ENCODE data around the gene KIRREL1. TPM values are rescaled to one million over a fixed set of nuclear protein-coding genes. Genes with fewer than 3 reads are reported as not detected.

KIRREL1 gene
- total and polyA plus RNA-seq, 4 experiments from 2014 or later = not detected

DNA sequence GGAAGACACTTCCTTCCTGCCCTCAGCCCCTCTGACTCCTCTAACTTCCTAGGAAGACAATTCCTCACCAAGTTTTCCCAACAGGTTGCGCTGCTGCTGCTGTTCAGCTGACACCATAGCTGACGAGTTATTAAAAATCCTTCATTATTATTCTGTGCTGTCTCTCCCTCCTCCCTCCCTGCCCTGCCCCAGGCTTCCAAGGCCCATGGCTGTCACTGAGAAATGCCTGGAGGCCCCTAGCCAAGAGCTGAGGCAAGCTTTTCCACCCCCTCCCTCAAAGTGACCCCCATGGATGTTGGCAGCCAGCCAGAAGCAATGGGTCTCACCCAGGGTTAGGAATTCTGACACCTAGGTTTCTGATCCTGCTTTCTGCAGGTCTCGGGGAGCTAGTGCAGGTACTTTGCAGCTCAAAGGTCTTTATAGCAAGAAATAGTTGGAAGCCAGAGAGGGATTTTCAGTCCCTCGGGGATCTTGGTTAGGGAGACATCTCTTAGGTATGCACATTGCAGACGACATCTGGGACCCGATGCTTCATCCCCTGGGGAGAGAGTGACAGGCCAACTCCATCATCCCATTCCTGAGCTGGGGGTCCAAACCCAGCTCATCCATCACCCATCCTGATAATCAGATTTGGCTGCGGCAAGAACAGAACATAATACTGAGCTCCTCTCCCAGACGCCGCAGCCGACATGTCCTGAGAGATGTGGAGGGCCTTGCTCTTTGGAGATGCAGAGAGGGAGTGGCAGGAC is 65.0 kb downstream of the KIRREL1 start:
- intact Hi-C loops (cut with micrococcal nuclease) = no loop called here
- no peak for DNase-seq
- ChIA-PET POLR2A (ENCODE audit: partially characterized antibody) (no interaction called here), CTCF (ENCODE audit: partially characterized antibody) (no interaction called here)
- no peak overlapping the region for H3K4me3 Mint-ChIP-seq
- Histone ChIP-seq H3K36me3 (ENCODE audit: insufficient read depth, low read length) (no peaks in the 10 kb centered on the region), H3K4me3 (ENCODE audit: low read length in 2 of 2) (no peak overlapping the region), H3K4me1 (ENCODE audit: insufficient read depth, low read length) (no peaks in the 10 kb centered on the region), H3K27ac (ENCODE audit: low read depth, low read length) (no peak overlapping the region), H3K27me3 (ENCODE audit: insufficient read depth, low read length) (no peaks in the 10 kb centered on the region), H3K9me3 (ENCODE audit: control insufficient read depth in 1 of 2, low read length in 2 of 2) (no peaks in the 10 kb centered on the region)
- peaks cover 4 to 14% of the 10 kb centered on the region in 2 donors for H3K27me3 Mint-ChIP-seq
- no peaks in the 10 kb centered on the region for H3K4me1 Mint-ChIP-seq
- no peak overlapping the region for H3K27ac Mint-ChIP-seq
- no peaks in the 10 kb centered on the region for H3K36me3 Mint-ChIP-seq
- H3K9me3 Mint-ChIP-seq = peaks cover 0 to 5% (median 0%) of the 10 kb centered on the region in 8 donors

DNA sequence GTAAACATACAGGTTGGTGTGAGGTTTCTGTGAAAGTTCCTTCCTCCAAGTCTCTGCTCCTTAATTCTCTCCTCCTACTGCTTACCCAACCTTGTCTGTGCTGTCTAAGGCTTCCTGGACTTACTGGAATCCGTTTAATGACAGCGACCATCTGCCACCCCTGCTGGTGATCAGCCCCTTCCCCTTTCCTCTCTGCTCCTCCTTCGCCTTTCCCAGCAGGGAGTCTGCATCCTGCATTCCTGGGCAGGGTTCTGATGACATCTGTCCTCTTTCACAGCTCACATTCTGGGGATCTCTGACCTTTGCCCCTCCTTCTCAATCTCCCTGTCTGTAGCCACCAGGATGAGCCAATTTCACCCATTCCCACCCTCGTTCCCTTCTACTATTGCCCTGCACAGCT is 66.5 kb downstream of the KIRREL1 start:
- no peak for DNase-seq
- ChIA-PET POLR2A (ENCODE audit: partially characterized antibody) (no interaction called here), CTCF (ENCODE audit: partially characterized antibody) (no interaction called here)
- Mint-ChIP-seq H3K4me1 (no peaks in the 10 kb centered on the region), H3K36me3 (no peaks in the 10 kb centered on the region), H3K27me3 (peaks cover 4 to 19% of the 10 kb centered on the region in 2 donors), H3K9me3 (peaks cover 0 to 5% (median 0%) of the 10 kb centered on the region in 8 donors), H3K4me3 (no peak overlapping the region), H3K27ac (no peak overlapping the region)
- no peak overlapping the region for H3K4me3 ChIP-seq (ENCODE audit: low read length in 2 of 2)
- no peaks in the 10 kb centered on the region for H3K36me3 ChIP-seq (ENCODE audit: insufficient read depth, low read length)
- H3K27ac ChIP-seq (ENCODE audit: low read depth, low read length) = no peak overlapping the region
- H3K27me3 ChIP-seq (ENCODE audit: insufficient read depth, low read length) = no peaks in the 10 kb centered on the region
- H3K9me3 ChIP-seq (ENCODE audit: control insufficient read depth in 1 of 2, low read length in 2 of 2) = no peaks in the 10 kb centered on the region
- no peaks in the 10 kb centered on the region for H3K4me1 ChIP-seq (ENCODE audit: insufficient read depth, low read length)
- intact Hi-C loops (cut with micrococcal nuclease) = no loop called here

GRCh38 chr1:158062174-158062573 is 68.7 kb downstream of the KIRREL1 start:
- Mint-ChIP-seq H3K4me1 (no peaks in the 10 kb centered on the region), H3K4me3 (no peak overlapping the region), H3K9me3 (peaks cover 0 to 7% (median 0%) of the 10 kb centered on the region in 8 donors), H3K36me3 (no peaks in the 10 kb centered on the region), H3K27ac (peak overlapping the region in 1 of 7 donors; percentile 4), H3K27me3 (peaks cover 4 to 22% of the 10 kb centered on the region in 2 donors)
- H3K9me3 ChIP-seq (ENCODE audit: control insufficient read depth in 1 of 2, low read length in 2 of 2) = no peaks in the 10 kb centered on the region
- H3K36me3 ChIP-seq (ENCODE audit: insufficient read depth, low read length) = no peaks in the 10 kb centered on the region
- no peak overlapping the region for H3K27ac ChIP-seq (ENCODE audit: low read depth, low read length)
- no peaks in the 10 kb centered on the region for H3K27me3 ChIP-seq (ENCODE audit: insufficient read depth, low read length)
- H3K4me1 ChIP-seq (ENCODE audit: insufficient read depth, low read length) = no peaks in the 10 kb centered on the region
- no peak for DNase-seq
- intact Hi-C loops (cut with micrococcal nuclease) = no loop called here
- CTCF ChIA-PET (ENCODE audit: partially characterized antibody) = no interaction called here
- H3K4me3 ChIP-seq (ENCODE audit: low read length in 2 of 2) = no peak overlapping the region
- POLR2A ChIA-PET (ENCODE audit: partially characterized antibody) = no interaction called here

- H3K27me3 Mint-ChIP-seq = peaks cover 5 to 19% of the 10 kb centered on the region in 2 donors
Measured at GRCh38 chr1:158067662-158068061, 74.2 kb downstream of the KIRREL1 start.

GRCh38 chr1:158068918-158069317 is 75.5 kb downstream of the KIRREL1 start:
- no peaks in the 10 kb centered on the region for H3K36me3 Mint-ChIP-seq

More at GRCh38 chr1:158067662-158068061, 74.2 kb downstream of the KIRREL1 start:
- no peak overlapping the region for H3K4me3 Mint-ChIP-seq
- Histone ChIP-seq H3K27me3 (ENCODE audit: insufficient read depth, low read length) (no peaks in the 10 kb centered on the region), H3K27ac (ENCODE audit: low read depth, low read length) (no peak overlapping the region), H3K4me1 (ENCODE audit: insufficient read depth, low read length) (no peaks in the 10 kb centered on the region), H3K36me3 (ENCODE audit: insufficient read depth, low read length) (no peaks in the 10 kb centered on the region), H3K4me3 (ENCODE audit: low read length in 2 of 2) (no peak overlapping the region), H3K9me3 (ENCODE audit: control insufficient read depth in 1 of 2, low read length in 2 of 2) (no peaks in the 10 kb centered on the region)
- intact Hi-C loops (cut with micrococcal nuclease) = no loop called here
- CTCF ChIA-PET (ENCODE audit: partially characterized antibody) = no interaction called here
- peaks cover 0 to 2% (median 0%) of the 10 kb centered on the region in 8 donors for H3K9me3 Mint-ChIP-seq
- POLR2A ChIA-PET (ENCODE audit: partially characterized antibody) = no interaction called here
- H3K27ac Mint-ChIP-seq = no peak overlapping the region
- DNase-seq = no peak
- no peaks in the 10 kb centered on the region for H3K36me3 Mint-ChIP-seq
- H3K4me1 Mint-ChIP-seq = no peaks in the 10 kb centered on the region

DNA sequence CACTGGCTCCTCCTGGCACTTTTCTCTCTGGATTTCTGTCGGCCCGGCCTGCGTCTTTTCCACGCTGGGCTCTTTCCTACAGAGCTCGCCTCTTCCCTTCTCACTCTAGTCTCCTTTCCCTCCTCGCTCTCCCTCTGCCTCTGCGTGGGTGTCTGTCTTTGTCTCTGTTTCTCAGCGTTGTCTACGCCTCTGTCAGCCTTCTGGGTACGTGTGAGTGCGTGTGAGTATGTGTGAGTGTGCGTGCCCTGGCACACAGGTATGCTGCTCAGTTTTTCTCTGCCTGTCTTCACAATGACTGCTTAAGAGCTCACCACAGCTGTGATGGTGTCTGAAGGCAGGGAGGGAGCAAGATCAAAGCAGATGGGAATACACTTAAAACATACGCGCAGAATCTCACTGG is 77.7 kb downstream of the KIRREL1 start:
- CTCF ChIA-PET (ENCODE audit: partially characterized antibody) = no interaction called here
- Histone ChIP-seq H3K27me3 (ENCODE audit: insufficient read depth, low read length) (no peaks in the 10 kb centered on the region), H3K9me3 (ENCODE audit: control insufficient read depth in 1 of 2, low read length in 2 of 2) (no peaks in the 10 kb centered on the region), H3K4me1 (ENCODE audit: insufficient read depth, low read length) (no peaks in the 10 kb centered on the region), H3K4me3 (ENCODE audit: low read length in 2 of 2) (no peak overlapping the region), H3K36me3 (ENCODE audit: insufficient read depth, low read length) (no peaks in the 10 kb centered on the region), H3K27ac (ENCODE audit: low read depth, low read length) (no peak overlapping the region)
- Mint-ChIP-seq H3K36me3 (no peaks in the 10 kb centered on the region), H3K4me3 (no peak overlapping the region), H3K27ac (no peak overlapping the region), H3K4me1 (no peaks in the 10 kb centered on the region), H3K27me3 (peaks cover 8 to 14% of the 10 kb centered on the region in 2 donors), H3K9me3 (peaks cover 0 to 3% (median 0%) of the 10 kb centered on the region in 8 donors)
- POLR2A ChIA-PET (ENCODE audit: partially characterized antibody) = no interaction called here
- intact Hi-C loops (cut with micrococcal nuclease) = no loop called here
- DNase-seq = no peak

More at GRCh38 chr1:158068918-158069317, 75.5 kb downstream of the KIRREL1 start:
- POLR2A ChIA-PET (ENCODE audit: partially characterized antibody) = no interaction called here
- H3K4me3 Mint-ChIP-seq = no peak overlapping the region
- H3K9me3 ChIP-seq (ENCODE audit: control insufficient read depth in 1 of 2, low read length in 2 of 2) = no peaks in the 10 kb centered on the region
- intact Hi-C loops (cut with micrococcal nuclease) = no loop called here
- H3K36me3 ChIP-seq (ENCODE audit: insufficient read depth, low read length) = no peaks in the 10 kb centered on the region
- no peak overlapping the region for H3K4me3 ChIP-seq (ENCODE audit: low read length in 2 of 2)
- H3K27me3 Mint-ChIP-seq = peaks cover 8 to 16% of the 10 kb centered on the region in 2 donors
- H3K27me3 ChIP-seq (ENCODE audit: insufficient read depth, low read length) = no peaks in the 10 kb centered on the region
- H3K27ac ChIP-seq (ENCODE audit: low read depth, low read length) = no peak overlapping the region
- H3K4me1 Mint-ChIP-seq = no peaks in the 10 kb centered on the region
- no peaks in the 10 kb centered on the region for H3K4me1 ChIP-seq (ENCODE audit: insufficient read depth, low read length)
- CTCF ChIA-PET (ENCODE audit: partially characterized antibody) = no interaction called here
- no peak for DNase-seq
- H3K27ac Mint-ChIP-seq = no peak overlapping the region
- peaks cover 0 to 2% (median 0%) of the 10 kb centered on the region in 8 donors for H3K9me3 Mint-ChIP-seq

DNA sequence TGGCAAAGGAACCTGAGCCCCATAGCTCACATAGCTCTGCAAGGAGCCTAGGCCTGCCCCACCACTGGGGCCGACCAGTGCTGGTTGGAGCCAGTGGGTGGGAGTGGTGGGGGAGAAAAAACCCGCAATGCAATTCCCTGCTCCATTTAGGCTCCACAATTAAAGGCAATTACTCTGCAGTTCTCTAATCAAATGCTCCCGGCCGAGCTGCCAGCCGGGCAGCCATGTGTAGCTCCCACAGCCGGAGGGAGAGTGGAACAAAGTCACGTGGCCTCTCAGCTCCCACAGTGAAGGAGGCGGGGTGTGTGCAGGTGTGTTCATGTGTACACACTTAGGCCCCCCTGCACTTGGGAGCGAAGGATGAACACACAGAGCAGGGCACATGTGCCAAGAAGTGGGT is 81.6 kb downstream of the KIRREL1 start:
- Mint-ChIP-seq H3K27ac (no peak overlapping the region), H3K27me3 (peaks cover 8 to 14% of the 10 kb centered on the region in 2 donors), H3K36me3 (no peaks in the 10 kb centered on the region), H3K4me3 (no peak overlapping the region), H3K9me3 (peaks cover 0 to 1% (median 0%) of the 10 kb centered on the region in 8 donors), H3K4me1 (no peaks in the 10 kb centered on the region)
- intact Hi-C loops (cut with micrococcal nuclease) = no loop called here
- Histone ChIP-seq H3K36me3 (ENCODE audit: insufficient read depth, low read length) (no peaks in the 10 kb centered on the region), H3K4me3 (ENCODE audit: low read length in 2 of 2) (no peak overlapping the region), H3K27me3 (ENCODE audit: insufficient read depth, low read length) (no peaks in the 10 kb centered on the region), H3K9me3 (ENCODE audit: control insufficient read depth in 1 of 2, low read length in 2 of 2) (no peaks in the 10 kb centered on the region), H3K4me1 (ENCODE audit: insufficient read depth, low read length) (no peaks in the 10 kb centered on the region), H3K27ac (ENCODE audit: low read depth, low read length) (no peak overlapping the region)
- ChIA-PET POLR2A (ENCODE audit: partially characterized antibody) (no interaction called here), CTCF (ENCODE audit: partially characterized antibody) (interaction anchor here (2.0 kb wide), 1 partner anchor 21 kb away, joined by 6 read pairs; no protein-coding TSS in a partner anchor)
- no peak for DNase-seq
